HepG2 (cell line): ENCODE measurements around the gene NAB2. TPM values are rescaled to one million over a fixed set of nuclear protein-coding genes. Genes with fewer than 3 reads are reported as not detected.

ENCODE experiments used
- ATAC-seq: fragments of 200-7000 bp; cut with Tn5 transposase; 3 replicates; pipeline ENCODE4 v1.9.1; 2020; ENCODE audit warnings: mild to moderate bottlenecking, moderate library complexity
- BruUV-seq: library from RNA; stranded (reverse); fragments of 400-500 nt; replicated peaks from 2 replicates; lab custom pipeline; 2021; lab: Mats Ljungman, UMichigan
- CTCF ChIA-PET: fragments of 300-600 bp; formaldehyde crosslinking; extraction: SDS; loops from one replicate; lab custom pipeline; 2021; ENCODE audit warnings: low total read pairs, inconsistent platforms, low intra/inter-chr PET ratio; lab: Yijun Ruan, JAX
- POLR2A ChIA-PET: fragments of 350-600 bp; sonication (Branson Sonifier 250); formaldehyde crosslinking; loops from one replicate; lab custom pipeline; 2020; ENCODE audit warnings: antibody characterized with exemption, inconsistent platforms; lab: Yijun Ruan, JAX
- DNase-seq: peaks from one replicate; pipeline ENCODE4 v3.0.0-alpha.2; 2015; ENCODE audit warnings: low spot score
- FAIRE-seq: peaks from 3 replicates; lab custom pipeline; 2011; peaks lifted over from hg19 to GRCh38; lab: Jason Lieb, UNC
- H2AFZ ChIP-seq: one replicate; pipeline ENCODE4 v1.6.1; 2011; ENCODE audit warnings: low read length, inconsistent platforms
- H3K27ac ChIP-seq: fragments of 300-600 bp; 3 replicates; pipeline ENCODE4 v1.8.0; 2011; ENCODE audit warnings: mixed run types, mild to moderate bottlenecking, mixed read lengths, low read length, inconsistent platforms; ENCODE audit not compliant: insufficient read depth; ENCODE audit errors: extremely low read length
- H3K27me3 ChIP-seq, 2 experiments: fragments of 200-600 bp in 1 of 2; 2 replicates in 1 of 2; 3 replicates in 1 of 2; pipeline versions ENCODE4 v1.6.0 to v1.8.0; 2011; ENCODE audit warnings: low read length in 2 of 2, mild to moderate bottlenecking in 2 of 2, moderate library complexity in 2 of 2, inconsistent platforms in 1 of 2; ENCODE audit not compliant: insufficient read depth in 2 of 2, control insufficient read depth in 1 of 2
- H3K36me3 ChIP-seq, 2 experiments: fragments of 200-600 bp in 1 of 2; replicated peaks in 1 of 2; 2 replicates in 1 of 2; 3 replicates in 1 of 2; pipeline versions ENCODE4 v1.5.1 to v1.8.0; 2011; ENCODE audit warnings: low read length in 2 of 2, inconsistent platforms in 1 of 2; ENCODE audit not compliant: insufficient read depth in 2 of 2, control insufficient read depth in 1 of 2
- H3K4me1 ChIP-seq: 2 replicates; pipeline ENCODE4 v1.5.1; 2012; ENCODE audit warnings: low read length, inconsistent platforms; ENCODE audit not compliant: insufficient read depth
- H3K4me2 ChIP-seq: 2 replicates; pipeline ENCODE4 v1.6.0; 2011; ENCODE audit warnings: low read depth, low read length, inconsistent platforms
- H3K4me3 ChIP-seq, 3 experiments: fragments of 200-600 bp in 1 of 3; sonication (generic), shearing (Covaris generic) in 1 of 3; replicated peaks in 1 of 3; 2 replicates each; pipeline ENCODE4 v1.5.1; 2011 to 2016; ENCODE audit warnings: low read length in 3 of 3, inconsistent platforms in 2 of 3, low read depth in 2 of 3, mild to moderate bottlenecking in 2 of 3, control low read depth in 1 of 3, mixed read lengths in 1 of 3; ENCODE audit not compliant: insufficient read depth in 1 of 3
- H3K79me2 ChIP-seq: one replicate; pipeline ENCODE4 v1.6.1; 2011; ENCODE audit warnings: low read length, inconsistent platforms; ENCODE audit not compliant: insufficient read depth
- H3K9ac ChIP-seq: 2 replicates; pipeline ENCODE4 v1.6.0; 2011; ENCODE audit warnings: mild to moderate bottlenecking, low read depth, low read length, inconsistent platforms; ENCODE audit not compliant: insufficient read depth
- H3K9me3 ChIP-seq: 2 replicates; pipeline ENCODE4 v1.5.1; 2012; ENCODE audit warnings: mild to moderate bottlenecking, low read length
- H4K20me1 ChIP-seq: 2 replicates; pipeline ENCODE4 v1.6.0; 2011; ENCODE audit warnings: inconsistent platforms, mild to moderate bottlenecking, low read length, moderate library complexity; ENCODE audit not compliant: insufficient read depth
- ATF7-NPFF ChIP-seq: sonication (generic); formaldehyde crosslinking; IDR thresholded peaks from 2 replicates; pipeline ENCODE4 v1.8.1; 2023; ENCODE audit warnings: mild to moderate bottlenecking, low read depth, missing genetic modification reagents, moderate library complexity
- CCDC6 ChIP-seq: sonication (generic); formaldehyde crosslinking; IDR thresholded peaks from 2 replicates; pipeline ENCODE4 v1.8.1; 2022; ENCODE audit warnings: mild to moderate bottlenecking, missing genetic modification reagents, moderate library complexity
- ELF3 ChIP-seq: IDR thresholded peaks from 2 replicates; pipeline ENCODE4 v1.6.1; 2016; ENCODE audit warnings: missing genetic modification reagents, missing compliant biosample characterization
- KDM5A ChIP-seq: fragments of 200-600 bp; sonication (generic); IDR thresholded peaks from 2 replicates; pipeline ENCODE4 v1.7.0; 2018; ENCODE audit warnings: antibody characterized with exemption, mild to moderate bottlenecking, low read length, borderline replicate concordance
- KMT2A ChIP-seq: sonication (generic); formaldehyde crosslinking; IDR thresholded peaks from 2 replicates; pipeline ENCODE4 v1.4.0; 2020; ENCODE audit warnings: missing genetic modification reagents
- MBD4 ChIP-seq: IDR thresholded peaks from 2 replicates; pipeline ENCODE4 v1.6.1; 2012; ENCODE audit warnings: low read length, inconsistent platforms, borderline replicate concordance
- MYC ChIP-seq: sonication (generic); formaldehyde crosslinking; IDR thresholded peaks from 2 replicates; pipeline ENCODE4 v1.9.0; 2021; ENCODE audit warnings: missing genetic modification reagents, borderline replicate concordance
- NFIC ChIP-seq: IDR thresholded peaks from 2 replicates; pipeline ENCODE4 v1.6.1; 2012; ENCODE audit warnings: mild to moderate bottlenecking, low read length, inconsistent platforms
- POLR2AphosphoS2 ChIP-seq: IDR thresholded peaks from 2 replicates; pipeline ENCODE4 v1.6.1; 2011; ENCODE audit warnings: low read depth, low read length, improper control_type of control experiment
- SCMH1 ChIP-seq: sonication (generic); formaldehyde crosslinking; IDR thresholded peaks from 2 replicates; pipeline ENCODE4 v1.9.0; 2021; ENCODE audit warnings: missing genetic modification reagents, mild to moderate bottlenecking, borderline replicate concordance
- SP1 ChIP-seq, 2 experiments: fragments of 450-650 bp in 1 of 2; sonication (generic) in 1 of 2; formaldehyde crosslinking in 1 of 2; IDR thresholded peaks; 2 replicates each; pipeline versions ENCODE4 v1.4.0 to v1.6.1; 2016 to 2020; ENCODE audit warnings: missing genetic modification reagents in 1 of 2
- SRSF1 ChIP-seq: fragments of 200-400 bp; formaldehyde crosslinking; optimal IDR thresholded peaks from 2 replicates; pipeline ENCODE3; 2017; ENCODE audit warnings: mild to moderate bottlenecking, low read depth, low read length, moderate library complexity
- SUZ12 ChIP-seq: fragments of 150-350 bp; IDR thresholded peaks from 2 replicates; pipeline ENCODE4 v1.6.1; 2014; ENCODE audit warnings: low read depth, low read length
- ZNF121 ChIP-seq: sonication (generic); formaldehyde crosslinking; IDR thresholded peaks from 2 replicates; pipeline ENCODE4 v1.5.0; 2020; ENCODE audit warnings: mild to moderate bottlenecking, missing genetic modification reagents
- ZNF337 ChIP-seq: sonication (generic); formaldehyde crosslinking; IDR thresholded peaks from 2 replicates; pipeline ENCODE4 v1.5.1; 2020; ENCODE audit warnings: missing genetic modification reagents, low read depth, mild to moderate bottlenecking, borderline replicate concordance
- ZNF878 ChIP-seq: sonication (generic); formaldehyde crosslinking; IDR thresholded peaks from 2 replicates; pipeline ENCODE4 v1.8.1; 2023; ENCODE audit warnings: mild to moderate bottlenecking, missing genetic modification reagents, moderate library complexity
- WGBS: methylation state at CpG from one replicate; pipeline ENCODE4 v1.1.6; 2017; ENCODE audit warnings: low lambda C conversion rate; 5-methylcytosine and 5-hydroxymethylcytosine counted together
- in situ Hi-C: cut with HindIII; loops from 2 replicates; pipeline ENCODE4 v1.10.0; 2017; ENCODE audit warnings: low pct_unique_long_range_greater_than_20kb; ENCODE audit not compliant: extremely low pct_ligation_motif_present
- intact Hi-C: fragments of 100-400 bp; cut with micrococcal nuclease; formaldehyde crosslinking; loops from one replicate; pipeline ENCODE4 v1.10.0; 2022; ENCODE audit not compliant: unreplicated experiment
- polyA plus RNA-seq, 8 experiments: library from polyadenylated mRNA; depleted of rRNA in 3 of 8; stranded (reverse) in 7 of 8; unstranded in 1 of 8; fragments of >200 nt; fragmentation: Illumina TruSeq in 4 of 8; extraction: Trizol in 4 of 8; gene quantifications; 2 replicates each; pipeline versions ENCODE4 v1.2.1 to v1.2.3, GENCODE V29; 2011 to 2016; ENCODE audit warnings: low read depth in 4 of 8, missing spikeins in 1 of 8, mixed read lengths in 1 of 8; ENCODE audit not compliant: insufficient read depth in 1 of 8
- total RNA-seq, 5 experiments: library from RNA; depleted of rRNA; stranded (reverse); fragments of >200 nt; fragmentation: Illumina TruSeq; extraction: Trizol; gene quantifications; 2 replicates each; pipeline ENCODE4 v1.2.3, GENCODE V29; 2016; ENCODE audit warnings: low read depth in 1 of 5
- TF ChIP-seq, protein P1 (sequence below): sonication (generic); formaldehyde crosslinking; IDR thresholded peaks from 2 replicates; pipeline ENCODE4 v1.4.0; 2020; ENCODE audit warnings: missing genetic modification reagents, borderline replicate concordance
- TF ChIP-seq, protein P2 (sequence below): sonication (generic); formaldehyde crosslinking; IDR thresholded peaks from 2 replicates; pipeline ENCODE4 v1.8.1; 2023; ENCODE audit warnings: mild to moderate bottlenecking, moderate library complexity, missing genetic modification reagents
- TF ChIP-seq, protein P3 (sequence below): IDR thresholded peaks from 2 replicates; pipeline ENCODE4 v1.6.1; 2018; ENCODE audit warnings: missing genetic modification reagents, mild to moderate bottlenecking, missing compliant biosample characterization

The NAB2 gene
- total and polyA plus RNA-seq, 2 of the 13 experiments (the other 11 are each of a cell fraction or from before 2014, with no cell fraction given): 11.7 to 12.9 TPM

DNA sequence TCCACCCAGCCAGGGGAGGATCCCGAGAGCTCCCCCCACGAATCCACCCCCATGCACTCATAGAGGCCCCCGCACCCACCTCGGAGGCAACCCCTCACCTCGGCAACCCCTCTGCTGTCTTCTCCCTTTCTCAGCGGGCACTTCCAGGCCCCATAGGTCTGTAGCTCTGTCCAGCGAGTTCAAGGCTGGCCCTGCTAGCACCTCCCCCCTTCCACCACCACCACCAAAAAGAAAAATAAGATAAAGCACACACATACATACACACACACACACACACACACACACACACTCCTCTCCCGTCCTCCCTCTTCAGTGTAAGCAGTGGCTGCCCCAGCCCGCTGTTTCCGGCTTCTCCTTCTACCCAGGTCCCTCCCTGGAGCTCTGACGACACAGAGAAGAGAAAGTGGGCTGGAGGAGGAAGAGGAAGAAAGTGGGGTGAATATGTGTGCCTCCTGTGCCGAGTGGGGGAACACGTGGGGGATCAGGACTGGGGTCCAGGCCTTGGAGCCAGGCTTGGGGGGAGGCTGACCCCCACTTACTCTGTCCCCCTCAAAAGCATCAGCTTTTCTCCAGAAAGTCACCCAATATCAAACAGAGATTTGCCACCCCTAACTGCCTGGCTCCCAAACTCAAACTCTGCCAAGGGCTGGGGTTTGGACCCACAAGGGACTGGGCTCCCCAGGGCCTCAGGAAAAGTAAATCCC, 22.3 kb downstream of the NAB2 start, which contains the start of gene STAT6:
TSS of gene STAT6 (minus strand) at position 332 of the 704 bp plus-strand sequence. CDS start 3,084 bp downstream, outside the sequence.
- Histone ChIP-seq H3K27ac (peak within 1 kb of the TSS; percentile 82), H3K36me3 (peaks cover 0 to 6% of the 10 kb centered on the region in 2 experiments; a peak in 3 of 5 replicates), H4K20me1 (no peaks in the 10 kb centered on the region), H3K4me3 (peak within 1 kb of the TSS; percentile 72 to 91 (median 87)), H3K4me1 (peaks cover 46% of the 10 kb centered on the region), H3K9me3 (no peaks in the 10 kb centered on the region), H2AFZ (no peak within 1 kb of the TSS), H3K9ac (peak within 1 kb of the TSS; percentile 83), H3K27me3 (no peaks in the 10 kb centered on the region; a peak in 1 of 5 replicates), H3K79me2 (no peaks in the 10 kb centered on the region), H3K4me2 (peak within 1 kb of the TSS; percentile 99)
- POLR2A ChIA-PET: interaction anchor here (0.6 to 5.9 kb wide), 35 partner anchors 10 to 423 kb away, joined by 3 to 309 read pairs (median 8); partner anchors contain the start of genes DDIT3, INHBC, LRP1 and LRP1-AS
- intact Hi-C loops (loop anchor here (2.0 kb wide), 1 partner anchor 22 kb away; the partner anchor contains the start of gene NAB2), in situ Hi-C loops (loop anchor here (5.0 kb wide), 2 partner anchors 39 to 104 kb away; partner anchors contain the start of gene ZBTB39)
- ATAC-seq (peak; percentile 66), DNase-seq (peak; percentile 71), FAIRE-seq (peak; percentile 79)
- no TSS peak for BruUV-seq
- under 1% methylated on average over 12 of the region's 13 CpGs for WGBS
- CTCF ChIA-PET: interaction anchor here (1.3 to 3.3 kb wide), 3 partner anchors 9 to 42 kb away, joined by 3 to 76 read pairs (median 12); no protein-coding TSS in a partner anchor
- no peak for TF ChIP-seq ZNF337 (CRISPR knock-in tag)
- no peak for TF ChIP-seq KDM5A
- TF ChIP-seq, protein P1, sequence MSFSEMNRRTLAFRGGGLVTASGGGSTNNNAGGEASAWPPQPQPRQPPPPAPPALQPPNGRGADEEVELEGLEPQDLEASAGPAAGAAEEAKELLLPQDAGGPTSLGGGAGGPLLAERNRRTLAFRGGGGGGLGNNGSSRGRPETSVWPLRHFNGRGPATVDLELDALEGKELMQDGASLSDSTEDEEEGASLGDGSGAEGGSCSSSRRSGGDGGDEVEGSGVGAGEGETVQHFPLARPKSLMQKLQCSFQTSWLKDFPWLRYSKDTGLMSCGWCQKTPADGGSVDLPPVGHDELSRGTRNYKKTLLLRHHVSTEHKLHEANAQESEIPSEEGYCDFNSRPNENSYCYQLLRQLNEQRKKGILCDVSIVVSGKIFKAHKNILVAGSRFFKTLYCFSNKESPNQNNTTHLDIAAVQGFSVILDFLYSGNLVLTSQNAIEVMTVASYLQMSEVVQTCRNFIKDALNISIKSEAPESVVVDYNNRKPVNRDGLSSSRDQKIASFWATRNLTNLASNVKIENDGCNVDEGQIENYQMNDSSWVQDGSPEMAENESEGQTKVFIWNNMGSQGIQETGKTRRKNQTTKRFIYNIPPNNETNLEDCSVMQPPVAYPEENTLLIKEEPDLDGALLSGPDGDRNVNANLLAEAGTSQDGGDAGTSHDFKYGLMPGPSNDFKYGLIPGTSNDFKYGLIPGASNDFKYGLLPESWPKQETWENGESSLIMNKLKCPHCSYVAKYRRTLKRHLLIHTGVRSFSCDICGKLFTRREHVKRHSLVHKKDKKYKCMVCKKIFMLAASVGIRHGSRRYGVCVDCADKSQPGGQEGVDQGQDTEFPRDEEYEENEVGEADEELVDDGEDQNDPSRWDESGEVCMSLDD (CRISPR knock-in tag): peak; percentile 83; the same call in 1 of the 2 replicates
- TF ChIP-seq ELF3 (CRISPR knock-in tag): peak; percentile 19; the same call in 1 of the 2 replicates
- no peak for TF ChIP-seq SP1 (IDR thresholded peaks at IDR 0.05)
- no peak for TF ChIP-seq SP1 (CRISPR knock-in tag; IDR thresholded peaks at IDR 0.05)
- 0 out of 2 replicates have a peak, but pooled peaks have one; percentile 16 for TF ChIP-seq ATF7-NPFF (CRISPR knock-in tag)
- TF ChIP-seq MYC (CRISPR knock-in tag): no peak
- no peak for TF ChIP-seq CCDC6 (CRISPR knock-in tag)
- TF ChIP-seq POLR2AphosphoS2: no peak
- TF ChIP-seq SUZ12: no peak
- TF ChIP-seq SCMH1: no peak
- TF ChIP-seq ZNF878 (CRISPR knock-in tag): no peak
- TF ChIP-seq MBD4: 0 out of 2 replicates have a peak, but pooled peaks have one; percentile 19
- TF ChIP-seq, protein P2, sequence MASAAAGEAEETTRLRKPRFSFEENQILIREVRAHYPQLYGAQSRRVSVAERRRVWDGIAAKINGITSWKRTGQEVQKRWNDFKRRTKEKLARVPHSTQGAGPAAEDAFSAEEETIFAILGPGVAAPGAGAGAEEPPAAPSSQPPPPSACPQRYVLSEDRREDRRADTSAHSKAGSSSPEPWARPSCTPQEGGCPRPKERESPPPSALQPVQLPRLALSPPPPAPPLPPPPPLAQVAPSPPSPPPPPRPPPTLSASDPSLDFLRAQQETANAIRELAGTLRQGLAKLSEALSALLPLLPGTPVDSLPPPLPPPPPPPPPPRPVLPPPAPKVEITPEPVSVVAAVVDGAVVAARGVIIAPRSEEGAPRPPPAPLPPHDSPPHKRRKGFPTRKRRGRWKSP: peak; percentile 65
- TF ChIP-seq NFIC: peak; percentile 38; the same call in 1 of the 2 replicates
- TF ChIP-seq ZNF121 (CRISPR knock-in tag): no peak; the same call in 1 of the 2 replicates
- 0 out of 2 replicates have a peak, but pooled peaks have one; percentile 24 for TF ChIP-seq KMT2A
- no peak for TF ChIP-seq SRSF1
- TF ChIP-seq, protein P3, sequence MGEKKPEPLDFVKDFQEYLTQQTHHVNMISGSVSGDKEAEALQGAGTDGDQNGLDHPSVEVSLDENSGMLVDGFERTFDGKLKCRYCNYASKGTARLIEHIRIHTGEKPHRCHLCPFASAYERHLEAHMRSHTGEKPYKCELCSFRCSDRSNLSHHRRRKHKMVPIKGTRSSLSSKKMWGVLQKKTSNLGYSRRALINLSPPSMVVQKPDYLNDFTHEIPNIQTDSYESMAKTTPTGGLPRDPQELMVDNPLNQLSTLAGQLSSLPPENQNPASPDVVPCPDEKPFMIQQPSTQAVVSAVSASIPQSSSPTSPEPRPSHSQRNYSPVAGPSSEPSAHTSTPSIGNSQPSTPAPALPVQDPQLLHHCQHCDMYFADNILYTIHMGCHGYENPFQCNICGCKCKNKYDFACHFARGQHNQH (CRISPR knock-in tag): 0 out of 2 replicates have a peak, but pooled peaks have one; percentile 27
